ENCODE results near the gene TBC1D2.
A peak's percentile ranks its signal among the peaks of the same experiment; 100 is the strongest.

Gene TBC1D2

GRCh38 chr9:98226957-98227356, 28.5 kb downstream of the TBC1D2 start:
- TF ChIP-seq POLR2A (IDR thresholded peaks at IDR 0.05; ENCODE audit: low read depth, low read length), result no peak
- FAIRE-seq, result no peak

GRCh38 chr9:98226516-98226915, 28.9 kb downstream of the TBC1D2 start:
- no peak for TF ChIP-seq POLR2A (IDR thresholded peaks at IDR 0.05; ENCODE audit: low read depth, low read length)
- FAIRE-seq, result no peak
- no peak for DNase-seq (ENCODE audit: insufficient read length, low spot score)

More at GRCh38 chr9:98226957-98227356, 28.5 kb downstream of the TBC1D2 start:
- DNase-seq (ENCODE audit: insufficient read length, low spot score), result no peak

GRCh38 chr9:98225015-98225442, 30.4 kb downstream of the TBC1D2 start:
- no peak for TF ChIP-seq POLR2A (IDR thresholded peaks at IDR 0.05; ENCODE audit: low read depth, low read length)
- no peak for DNase-seq (ENCODE audit: insufficient read length, low spot score)
- no peak for FAIRE-seq

- peak; percentile 99 for DNase-seq (ENCODE audit: insufficient read length, low spot score)
- FAIRE-seq, result peak; percentile 96
- 0 out of 2 replicates have a peak, but pooled peaks have one; percentile 2 for TF ChIP-seq POLR2A (IDR thresholded peaks at IDR 0.05; ENCODE audit: low read depth, low read length)
Measured at GRCh38 chr9:98222885-98223691, 32.4 kb downstream of the TBC1D2 start.

GRCh38 chr9:98220911-98221310, 34.5 kb downstream of the TBC1D2 start:
- DNase-seq (ENCODE audit: insufficient read length, low spot score), result no peak
- no peak for TF ChIP-seq POLR2A (IDR thresholded peaks at IDR 0.05; ENCODE audit: low read depth, low read length)
- FAIRE-seq, result no peak

GRCh38 chr9:98219794-98220370, 35.6 kb downstream of the TBC1D2 start:
- no peak for DNase-seq (ENCODE audit: insufficient read length, low spot score)
- TF ChIP-seq POLR2A (IDR thresholded peaks at IDR 0.05; ENCODE audit: low read depth, low read length), result no peak
- FAIRE-seq, result no peak

GRCh38 chr9:98219364-98219716, 36.1 kb downstream of the TBC1D2 start:
- TF ChIP-seq POLR2A (IDR thresholded peaks at IDR 0.05; ENCODE audit: low read depth, low read length), result no peak
- FAIRE-seq (no peak), DNase-seq (ENCODE audit: insufficient read length, low spot score) (no peak)

GRCh38 chr9:98218562-98219363, 36.7 kb downstream of the TBC1D2 start:
- no peak for TF ChIP-seq POLR2A (IDR thresholded peaks at IDR 0.05; ENCODE audit: low read depth, low read length)
- DNase-seq (ENCODE audit: insufficient read length, low spot score), result no peak
- no peak for FAIRE-seq

- FAIRE-seq, result no peak
- no peak for TF ChIP-seq POLR2A (IDR thresholded peaks at IDR 0.05; ENCODE audit: low read depth, low read length)
- DNase-seq (ENCODE audit: insufficient read length, low spot score), result no peak
Measured at GRCh38 chr9:98217255-98217654, 38.2 kb downstream of the TBC1D2 start.

- no peak for FAIRE-seq
- DNase-seq (ENCODE audit: insufficient read length, low spot score), result no peak
- no peak for TF ChIP-seq POLR2A (IDR thresholded peaks at IDR 0.05; ENCODE audit: low read depth, low read length)
Measured at GRCh38 chr9:98216391-98216790, 39.1 kb downstream of the TBC1D2 start.

- DNase-seq (ENCODE audit: insufficient read length, low spot score) (no peak), FAIRE-seq (no peak)
- TF ChIP-seq POLR2A (IDR thresholded peaks at IDR 0.05; ENCODE audit: low read depth, low read length), result no peak
Measured at GRCh38 chr9:98215821-98216220, 39.6 kb downstream of the TBC1D2 start.

- no peak for TF ChIP-seq POLR2A (IDR thresholded peaks at IDR 0.05; ENCODE audit: low read depth, low read length)
- no peak for FAIRE-seq
- DNase-seq (ENCODE audit: insufficient read length, low spot score), result no peak
Measured at GRCh38 chr9:98215271-98215670, 40.2 kb downstream of the TBC1D2 start.

GRCh38 chr9:98214811-98215210, 40.6 kb downstream of the TBC1D2 start:
- no peak for TF ChIP-seq POLR2A (IDR thresholded peaks at IDR 0.05; ENCODE audit: low read depth, low read length)
- DNase-seq (ENCODE audit: insufficient read length, low spot score) (no peak), FAIRE-seq (no peak)

- DNase-seq (ENCODE audit: insufficient read length, low spot score) (no peak), FAIRE-seq (no peak)
- TF ChIP-seq POLR2A (IDR thresholded peaks at IDR 0.05; ENCODE audit: low read depth, low read length), result no peak
Measured at GRCh38 chr9:98211260-98211659, 44.2 kb downstream of the TBC1D2 start.
